ENCODE measurements around the gene HSPG2. TPM values are rescaled to one million over a fixed set of nuclear protein-coding genes. Genes with fewer than 3 reads are reported as not detected.
"Not testable (repeated sequence)": the region's sequence is repeated elsewhere in the genome, so short reads cannot be mapped to it uniquely, and the experiment has no call there.

HSPG2 gene
- polyA plus RNA-seq, 10 donors, result 190 to 364 (median 273) TPM

DNA sequence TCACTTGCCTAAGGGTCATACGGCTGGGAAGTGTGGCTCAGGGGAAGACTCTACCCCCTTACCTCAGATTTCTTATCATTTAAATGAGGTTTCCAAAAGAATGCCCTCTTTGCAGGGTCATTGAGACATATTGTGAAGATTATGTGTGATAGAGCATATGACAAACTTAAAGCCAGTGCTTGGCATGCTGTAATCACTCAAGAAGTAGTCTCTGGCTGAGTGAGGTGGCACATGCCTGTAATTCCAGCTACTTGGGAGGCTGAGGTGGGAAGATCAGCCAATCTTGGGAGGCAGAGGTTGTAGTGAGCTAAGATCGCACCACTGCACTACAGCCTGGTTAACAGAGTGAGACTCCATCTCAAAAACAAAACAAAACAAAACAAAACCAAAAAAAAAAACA, 132.6 kb downstream of the HSPG2 start:
- no peak for DNase-seq

DNA sequence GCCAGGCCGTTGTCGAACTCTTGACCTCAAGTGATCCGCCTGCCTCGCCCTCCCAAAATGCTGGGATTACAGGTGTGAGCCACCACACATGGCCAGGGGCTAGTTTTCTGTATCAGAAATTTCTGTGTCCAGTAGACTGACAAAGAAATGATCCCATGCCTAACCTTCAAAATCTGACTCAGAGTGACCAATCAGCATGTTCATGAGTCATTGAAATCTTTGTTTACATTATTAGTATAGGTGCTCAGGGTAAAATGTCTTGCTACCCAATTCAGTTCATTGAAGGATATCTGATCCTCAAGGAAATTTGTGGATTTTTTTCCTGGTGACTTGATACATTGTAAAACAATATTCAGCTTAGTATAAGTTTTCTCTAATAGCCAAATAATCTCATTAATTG, 136.0 kb downstream of the HSPG2 start:
- DNase-seq, result no peak

DNA sequence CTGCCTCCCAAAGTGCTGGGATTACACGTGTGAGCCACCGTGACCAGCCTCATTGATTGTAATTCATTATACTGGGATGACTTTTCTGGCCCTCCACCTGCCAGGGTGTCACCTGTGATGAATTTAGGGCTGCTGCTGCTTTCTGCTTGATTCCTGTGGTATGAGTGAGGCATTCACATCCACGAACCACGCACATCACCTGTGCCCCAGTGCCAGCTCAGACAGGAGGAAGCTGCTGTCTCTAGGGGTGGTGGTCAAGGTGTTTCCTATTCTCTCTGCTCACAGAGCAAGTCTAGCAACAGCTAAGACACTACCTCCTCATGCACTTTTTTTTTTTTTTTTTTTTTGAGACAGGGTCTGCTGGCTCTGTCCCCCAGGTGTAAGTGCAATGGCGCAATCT, 137.4 kb downstream of the HSPG2 start:
- no peak for DNase-seq

DNA sequence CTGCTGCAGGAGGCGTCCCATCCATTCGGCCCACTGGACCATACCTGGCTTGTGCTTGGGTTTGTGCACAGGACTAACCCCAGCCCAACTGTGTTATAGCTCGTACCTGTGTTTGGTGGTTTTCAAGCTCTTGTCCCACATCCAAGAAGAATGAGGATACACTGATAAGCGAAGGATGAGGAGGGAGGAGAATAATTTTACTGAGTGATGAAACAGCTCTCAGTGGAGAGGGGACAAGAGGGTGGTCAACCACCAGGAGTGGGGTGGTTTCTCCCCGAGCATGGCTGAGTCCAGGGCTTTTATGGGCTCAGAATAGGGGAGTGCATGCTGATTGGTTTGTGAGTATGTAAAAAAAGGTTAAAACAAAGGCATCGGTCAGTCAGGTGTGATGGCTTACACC, 142.0 kb downstream of the HSPG2 start:
- DNase-seq, result no peak

DNA sequence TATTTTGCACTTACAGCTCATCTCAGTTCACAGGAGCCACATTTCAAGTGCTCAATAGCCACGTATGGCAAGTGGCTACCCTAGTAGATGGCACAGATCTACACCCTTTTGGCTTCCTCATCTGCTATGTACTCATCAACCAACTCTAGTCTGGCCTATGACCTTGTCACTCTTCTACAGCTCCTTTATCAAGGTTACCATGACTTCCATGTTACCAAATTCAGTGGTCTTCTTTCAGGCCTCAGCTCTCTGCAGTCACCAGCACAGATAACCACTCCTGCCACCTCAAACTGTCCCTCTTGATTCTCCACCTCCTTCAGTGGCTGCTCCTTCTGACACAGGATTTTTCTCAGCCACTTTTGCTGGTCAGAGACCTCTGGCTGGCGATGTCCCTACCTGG, 142.5 kb downstream of the HSPG2 start:
- DNase-seq, result no peak

DNA sequence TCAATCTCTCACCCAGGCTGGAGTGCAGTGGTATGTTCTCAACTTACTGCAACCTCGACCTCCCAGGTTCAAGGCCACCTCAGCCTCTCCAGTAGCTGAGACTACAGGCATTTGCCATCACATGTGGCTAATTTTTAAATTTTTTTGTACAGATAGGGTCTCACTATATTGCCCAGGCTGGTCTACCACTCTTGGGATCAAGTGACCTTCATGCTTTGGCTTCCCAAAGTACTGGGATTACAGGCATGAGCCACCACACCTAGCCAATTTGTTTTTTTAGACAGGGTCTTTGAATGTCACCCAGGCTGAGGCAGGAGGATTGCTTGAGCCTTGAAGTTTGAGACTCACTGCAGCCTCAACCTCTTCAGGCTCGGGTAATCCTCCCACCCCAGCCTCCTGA, 144.0 kb downstream of the HSPG2 start:
- no peak for DNase-seq

DNA sequence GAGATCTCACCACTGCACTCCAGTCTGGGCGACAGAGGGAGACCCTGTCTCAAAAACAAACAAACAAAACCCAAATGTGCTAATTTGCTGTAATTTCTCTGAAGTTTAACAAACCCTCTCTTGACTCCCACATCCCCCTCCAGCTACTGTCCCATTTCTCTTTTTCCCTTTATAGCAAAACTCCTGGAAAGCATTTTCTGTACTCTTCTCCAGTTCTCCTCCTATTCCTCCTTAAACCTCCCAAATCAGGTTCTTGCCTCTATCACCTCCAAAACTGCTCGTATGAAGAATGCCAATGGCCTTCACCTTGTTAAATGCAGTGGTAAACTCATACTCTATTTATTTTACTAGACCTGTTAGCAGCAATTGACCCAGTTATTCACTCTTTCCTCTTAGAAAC, 150.5 kb downstream of the HSPG2 start:
- DNase-seq, result no peak

DNA sequence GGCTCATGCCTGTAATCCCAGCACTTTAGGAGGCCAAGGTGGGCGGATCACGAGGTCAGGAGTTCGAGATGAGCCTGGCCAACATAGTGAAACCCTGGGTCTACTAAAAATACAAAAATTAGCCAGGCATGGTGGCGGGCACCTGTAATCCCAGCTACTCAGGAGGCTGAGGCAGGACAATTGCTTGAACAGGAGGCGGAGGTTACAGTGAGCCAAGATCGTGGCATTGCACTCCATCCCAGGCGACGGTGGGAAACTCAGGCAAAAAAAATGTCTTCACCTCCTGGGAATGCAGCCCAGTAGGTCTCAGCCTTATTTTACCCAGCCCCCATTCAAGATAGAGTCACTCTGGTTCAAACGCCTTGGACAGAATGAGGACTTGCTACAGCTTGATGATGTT, 151.3 kb downstream of the HSPG2 start:
- DNase-seq, result not testable (repeated sequence)

DNA sequence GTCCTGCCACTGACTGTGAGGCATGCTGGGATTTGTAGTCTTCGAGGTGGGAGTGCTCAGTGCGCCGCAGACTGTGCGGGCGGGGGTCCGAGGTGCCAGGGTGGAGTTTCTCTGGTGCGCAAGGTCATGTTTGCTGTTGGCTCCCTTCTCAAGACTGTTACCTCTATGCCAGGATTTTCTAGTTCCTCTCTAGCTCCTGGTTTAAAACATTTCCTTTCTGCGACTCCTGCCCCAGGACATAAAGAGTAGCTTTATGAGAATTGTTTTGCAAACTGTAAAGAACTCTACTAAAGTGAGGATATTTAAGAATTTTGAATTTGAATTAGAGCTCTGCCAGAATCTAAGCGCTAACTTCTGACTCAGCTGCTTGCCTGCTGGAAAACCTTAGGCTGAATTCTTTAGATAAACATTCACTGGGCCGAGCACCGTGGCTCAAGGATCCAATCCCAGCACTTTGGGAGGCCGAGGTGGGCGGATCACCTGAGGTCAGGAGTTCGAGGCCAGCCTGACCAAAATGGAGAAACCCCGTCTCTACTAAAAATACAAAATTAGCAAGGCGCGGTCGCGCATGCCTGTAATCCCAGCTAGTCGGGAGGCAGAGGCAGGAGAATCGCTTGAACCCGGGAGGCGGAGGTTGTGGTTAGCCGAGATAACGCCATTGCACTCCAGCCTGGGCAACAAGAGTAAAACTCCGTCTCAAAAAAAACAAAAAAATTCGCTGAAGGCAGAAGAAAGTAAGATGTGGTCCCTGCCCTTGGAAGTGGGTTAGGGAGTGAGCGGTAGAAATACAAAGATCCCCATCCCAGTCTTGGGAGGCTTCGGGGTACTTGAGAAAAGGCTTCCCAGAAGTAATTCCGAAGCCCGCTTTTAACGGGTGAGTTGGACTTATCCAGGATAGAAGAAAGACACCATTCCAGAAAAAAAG, 153.2 kb downstream of the HSPG2 start:
- no peak for DNase-seq

DNA sequence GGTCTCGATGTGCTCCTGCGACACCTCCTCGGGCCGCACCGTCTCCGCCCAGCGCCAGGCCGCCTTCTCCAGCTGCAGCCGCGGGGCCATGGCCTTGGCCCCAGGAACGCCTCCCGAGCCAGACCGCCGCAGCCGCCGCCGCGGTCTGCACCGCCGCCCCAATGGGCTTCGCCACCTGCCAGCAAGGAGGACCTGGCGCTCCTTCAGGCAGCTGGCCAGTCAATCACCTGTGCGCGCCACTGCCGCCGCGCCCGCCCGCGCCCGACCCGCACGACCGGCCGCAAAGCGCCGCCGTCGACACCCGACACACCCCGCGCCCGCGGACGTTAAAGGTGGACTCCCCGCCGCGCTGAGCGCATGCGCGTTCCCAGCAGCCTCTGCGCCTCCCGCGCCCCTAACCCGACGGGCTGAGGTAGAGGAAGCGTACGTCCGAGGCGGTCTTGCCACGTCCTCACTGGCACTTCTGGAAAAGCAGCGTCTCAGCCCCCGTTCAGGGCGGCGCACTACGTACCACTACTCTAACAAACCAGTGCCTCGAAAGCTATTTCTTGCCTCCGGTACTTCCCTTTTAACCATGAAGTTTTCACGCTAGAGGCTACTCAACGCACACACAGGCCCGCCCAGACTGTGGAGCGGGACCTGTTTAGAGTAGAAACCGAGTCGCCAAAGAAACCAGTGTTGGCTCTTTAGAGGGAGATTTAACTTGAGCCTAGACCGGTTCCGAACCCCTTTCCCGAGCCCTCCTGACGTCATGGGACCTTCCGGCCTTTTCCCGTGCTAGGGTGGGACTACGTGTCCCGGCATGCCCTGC, 154.0 kb downstream of the HSPG2 start, which contains the start of gene USP48:
Gene USP48 (minus strand): TSS at position 282 of the 811 bp plus-strand sequence. CDS start 192 bp downstream, at position 90.
- peak; percentile 97 to 99 (median 98) for DNase-seq

DNA sequence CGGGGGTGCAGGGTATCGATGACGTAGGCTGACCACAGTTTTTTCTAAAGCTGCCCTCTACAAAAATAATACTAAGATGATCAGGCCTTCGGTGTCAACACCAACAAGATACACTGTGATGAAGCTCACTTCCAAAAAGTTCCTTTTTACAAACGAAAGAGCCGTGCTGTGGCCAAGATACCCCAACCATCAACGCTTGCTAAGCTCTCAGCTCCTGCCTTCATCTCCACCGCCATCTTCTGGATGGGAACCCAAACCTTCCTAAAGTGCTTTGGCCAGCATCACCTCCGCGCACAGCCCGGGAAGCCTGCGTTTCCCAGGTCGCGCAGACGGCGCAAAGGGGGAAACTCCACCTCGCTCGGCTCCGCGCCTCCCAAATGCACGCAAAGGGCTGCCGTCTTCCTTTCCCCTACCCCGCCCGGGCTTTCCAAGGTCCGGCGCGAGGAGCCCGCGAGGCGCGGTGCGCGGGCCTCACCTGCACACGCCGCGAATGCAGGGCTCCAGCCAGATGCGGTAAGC, 154.7 kb downstream of the HSPG2 start:
- peak; percentile 47 to 85 (median 69) for DNase-seq

DNA sequence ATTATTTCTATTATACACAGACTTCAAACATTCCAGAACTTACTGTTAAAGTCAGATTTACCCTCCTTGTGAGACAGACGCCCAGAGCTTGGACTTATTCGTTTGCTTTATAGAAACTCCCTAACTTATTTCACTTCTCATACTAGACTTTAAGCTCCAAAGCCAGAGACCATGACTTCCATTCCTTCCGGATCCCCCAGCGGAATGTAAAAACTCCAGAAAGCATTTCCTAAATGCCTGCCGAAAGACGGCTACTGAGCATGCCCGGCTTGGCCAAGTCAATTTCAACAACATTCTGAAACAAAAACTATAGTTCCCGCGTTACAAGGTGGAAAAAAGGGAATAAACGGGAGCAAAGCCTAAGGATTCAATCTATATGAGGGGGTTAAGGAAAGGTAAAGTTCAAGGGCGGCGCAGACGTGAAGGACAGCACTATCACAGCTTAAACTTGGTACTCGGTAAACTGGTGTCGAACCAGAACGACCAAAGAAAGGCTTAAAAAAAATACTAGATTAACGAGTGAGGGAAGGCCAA, 155.2 kb downstream of the HSPG2 start:
- peak; percentile 24 to 64 (median 34) for DNase-seq

DNA sequence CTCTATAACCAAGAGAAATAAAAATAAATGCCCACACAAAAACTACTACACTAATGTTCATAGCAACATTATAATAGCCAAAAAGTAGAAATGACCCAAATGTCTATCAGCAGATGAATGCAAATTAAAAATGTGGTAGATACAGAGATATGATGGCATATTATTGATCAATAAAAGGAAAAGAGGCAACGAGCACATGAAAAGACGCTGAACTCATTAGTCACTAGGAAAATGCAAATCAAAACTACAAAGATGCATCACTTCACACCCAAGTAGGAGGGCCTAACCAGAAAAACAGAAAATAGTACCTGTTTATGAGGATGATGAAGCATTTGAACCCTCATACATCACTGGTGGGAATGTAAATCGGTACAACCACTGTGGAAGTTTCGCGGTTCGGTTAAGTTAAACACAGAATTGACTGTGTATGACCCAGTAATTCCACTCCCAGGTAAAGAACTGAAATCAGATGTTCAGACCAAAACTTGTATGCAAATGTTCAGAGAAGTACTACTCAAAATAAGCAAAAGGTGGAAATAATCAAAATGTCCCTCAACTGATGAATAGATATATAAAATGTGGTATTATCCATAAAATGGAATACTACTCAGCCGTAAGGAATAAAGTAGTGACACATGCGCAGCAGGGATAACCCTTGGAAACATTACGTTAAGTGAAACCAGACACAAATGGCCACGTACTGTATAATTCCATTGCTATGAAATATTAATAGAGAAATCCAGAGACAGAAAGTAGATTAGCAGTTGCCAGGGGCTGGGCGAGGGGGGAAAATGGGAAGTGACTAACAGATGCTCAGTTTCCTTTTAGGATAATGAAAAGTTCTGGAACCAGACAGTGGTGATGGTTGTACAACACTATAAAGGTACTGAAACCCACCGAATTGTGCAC, 157.2 kb downstream of the HSPG2 start:
- no peak for DNase-seq

DNA sequence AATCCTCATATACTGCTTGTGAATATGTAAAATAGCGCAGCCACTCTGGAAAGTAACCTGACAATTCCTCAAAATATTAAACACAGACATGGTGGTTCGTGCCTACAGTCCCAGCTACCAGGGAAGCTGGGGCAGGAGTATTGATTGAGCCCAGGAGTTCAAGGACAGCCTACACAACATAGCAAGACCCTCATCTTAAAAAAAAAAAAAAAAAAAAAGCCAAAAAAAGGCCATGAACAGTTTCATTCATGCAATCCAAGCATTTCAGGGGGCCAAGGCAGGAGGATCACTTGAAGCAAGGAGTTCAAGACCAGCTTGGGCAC, 158.7 kb downstream of the HSPG2 start:
- no peak for DNase-seq

DNA sequence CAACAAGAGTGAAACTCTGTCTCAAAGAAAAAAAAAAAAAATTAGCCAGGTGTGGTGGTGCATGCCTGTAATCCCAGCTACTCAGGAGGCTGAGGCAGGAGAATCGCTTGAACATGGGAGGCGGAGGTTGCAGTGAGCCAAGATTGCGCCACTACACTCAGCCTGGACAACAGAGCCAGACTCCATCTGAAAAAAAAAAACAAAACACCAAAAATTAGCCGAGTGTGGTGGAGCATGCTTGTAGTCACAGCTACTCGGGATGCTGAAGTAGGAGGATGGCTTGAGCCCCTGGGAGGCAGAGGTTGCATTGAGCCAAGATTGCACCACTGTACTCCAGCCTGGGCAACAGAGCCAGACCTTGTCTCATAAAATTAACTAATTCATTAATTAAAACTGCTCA, 160.2 kb downstream of the HSPG2 start:
- not testable (repeated sequence) for DNase-seq

DNA sequence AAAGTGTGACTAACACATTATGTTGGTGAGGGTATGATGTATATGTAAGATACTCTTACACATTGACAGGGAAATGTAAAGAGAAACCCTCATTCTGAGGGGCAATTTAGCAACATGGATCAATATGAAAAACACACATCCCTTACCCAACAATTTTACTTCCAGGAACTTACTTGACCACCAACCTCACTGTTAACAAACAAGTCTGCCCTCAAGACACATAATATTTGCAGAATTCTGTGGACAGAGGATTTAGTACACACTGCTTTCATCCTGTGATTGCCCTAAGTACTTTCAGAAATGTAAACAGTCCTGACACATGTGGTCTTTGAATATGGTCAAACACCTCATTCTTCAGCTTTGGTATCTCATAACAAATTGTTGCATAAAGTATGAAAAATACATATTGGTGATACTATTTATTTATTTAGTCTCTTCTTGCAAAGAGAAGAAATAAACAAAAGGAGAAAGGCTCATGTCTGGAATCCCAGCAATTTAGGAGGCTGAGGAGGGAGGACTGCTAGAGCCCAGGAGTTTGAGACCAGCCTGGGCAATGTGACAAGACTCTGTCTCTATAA, 161.0 kb downstream of the HSPG2 start:
- DNase-seq, result no peak

DNA sequence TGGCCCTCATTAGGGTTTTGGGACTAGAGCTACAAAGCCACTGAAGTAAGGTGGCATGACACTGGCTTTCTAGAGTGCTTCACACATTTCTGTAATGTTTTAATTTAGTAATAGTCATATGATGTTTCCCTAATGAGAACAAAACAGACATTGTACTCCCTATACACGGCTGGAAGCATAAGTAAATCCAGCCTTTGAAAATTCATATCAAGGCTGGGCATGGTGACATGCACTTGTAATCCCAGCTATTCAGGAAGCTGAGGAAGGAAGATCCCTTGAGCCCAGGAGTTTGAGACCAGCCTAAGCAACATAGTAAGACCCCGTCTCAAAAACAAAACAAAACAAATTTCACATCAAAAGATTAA, 161.6 kb downstream of the HSPG2 start:
- DNase-seq, result no peak

DNA sequence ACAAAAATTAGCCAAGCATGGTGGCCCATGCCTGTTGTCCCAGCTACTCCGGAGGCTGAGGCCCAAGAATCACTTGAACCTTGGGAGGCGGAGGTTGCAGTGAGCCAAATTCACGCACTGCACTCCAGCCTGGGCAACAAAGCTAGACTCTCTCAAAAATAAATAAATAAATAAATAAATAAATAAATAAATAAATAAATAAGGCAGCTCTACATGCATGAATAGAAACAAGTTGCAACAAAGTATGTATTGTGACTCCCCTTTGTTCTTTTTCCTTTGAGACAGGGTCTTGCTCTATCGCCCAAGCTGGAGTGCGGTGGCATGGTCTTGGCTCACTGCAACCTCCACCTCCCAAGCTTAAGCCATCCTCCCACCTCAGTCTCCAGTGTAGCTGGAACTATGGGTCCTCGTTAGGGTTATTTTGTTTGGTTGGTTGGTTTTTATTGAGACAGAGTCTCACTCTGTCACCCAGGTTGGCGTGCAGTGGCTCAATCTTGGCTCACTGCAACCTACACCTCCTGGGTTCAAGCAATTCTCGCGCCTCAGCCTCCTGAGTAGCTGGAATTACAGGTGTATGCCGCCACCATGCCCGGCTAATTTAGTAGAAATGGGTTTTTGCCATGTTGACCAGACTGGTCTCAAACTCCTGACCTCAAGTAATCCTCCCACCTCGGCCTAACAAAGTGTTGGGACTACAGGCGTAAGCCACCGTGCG, 162.1 kb downstream of the HSPG2 start:
- no peak for DNase-seq

DNA sequence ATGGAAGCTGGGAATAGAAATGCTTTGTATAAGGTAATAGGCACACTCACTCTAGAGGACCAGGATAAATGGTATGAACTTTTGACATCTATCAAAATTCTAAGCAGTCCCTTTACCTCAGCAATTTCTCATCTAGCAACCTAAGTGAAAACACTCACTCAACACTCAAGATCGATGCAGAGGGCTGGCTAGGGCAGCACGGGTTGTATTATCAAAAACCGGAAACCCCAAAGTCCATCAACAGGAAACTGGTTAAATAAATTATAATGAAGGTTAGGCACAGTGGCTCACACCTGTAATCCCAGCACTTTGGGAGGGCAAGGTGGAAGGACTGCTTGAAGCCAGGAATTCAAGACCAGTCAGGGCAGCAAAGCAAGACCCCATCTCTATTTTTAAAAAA, 163.5 kb downstream of the HSPG2 start:
- DNase-seq, result no peak

Data from muscle of back (tissue), 11 donors.